Measurements from ENCODE around the gene SENP8.
A peak's percentile ranks its signal among the peaks of the same experiment; 100 is the strongest.
"Not testable (repeated sequence)": the region's sequence is repeated elsewhere in the genome, so short reads cannot be mapped to it uniquely, and the experiment has no call there.

Gene SENP8

GRCh38 chr15:72118017-72118978 lies at the start of gene SENP8, which contains the start of gene MYO9A:
Gene SENP8 (plus strand): TSS chr15:72118403. CDS start chr15:72139624, 21,221 bp downstream.
Gene MYO9A (minus strand): TSS chr15:72118150. CDS start chr15:72046563, 71,587 bp downstream.
- H3K4me3 ChIP-seq (ENCODE audit: low read depth, low read length), result peak within 1 kb of the TSS; percentile 91
- DNase-seq, result peak; percentile 98
- H3K27ac ChIP-seq, result peak within 1 kb of the TSS; percentile 90
- TF ChIP-seq CTCF (IDR thresholded peaks at IDR 0.05; ENCODE audit: low read depth, low read length), result no peak
- 0 out of 2 replicates have a peak, but pooled peaks cover 2% of the 10 kb centered on the region for H3K36me3 ChIP-seq
- no peaks in the 10 kb centered on the region for H3K9me3 ChIP-seq (ENCODE audit: severe bottlenecking)
- no peaks in the 10 kb centered on the region for H3K27me3 ChIP-seq (ENCODE audit: insufficient read depth, low read depth, severe bottlenecking)

DNA sequence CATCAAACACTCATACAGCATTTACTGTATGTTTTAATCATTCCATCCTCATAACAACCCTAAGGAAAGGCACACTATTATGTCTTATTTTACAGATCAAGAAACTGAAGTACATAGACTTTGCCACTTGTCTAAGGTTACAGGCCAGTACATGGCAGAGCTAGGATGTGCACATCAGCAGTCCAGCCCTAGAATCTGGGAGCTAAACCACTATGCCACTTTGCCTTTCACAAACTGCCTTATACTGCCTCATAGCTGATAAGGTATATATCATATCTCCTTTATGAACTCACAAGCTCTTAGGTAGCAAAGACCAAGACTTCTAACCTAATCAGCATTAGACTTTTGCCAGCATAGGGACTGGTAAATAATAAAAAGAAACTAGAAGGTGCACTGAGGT lies 49.3 kb upstream of the SENP8 start:
- H3K27ac ChIP-seq, result no peak overlapping the region
- no peaks in the 10 kb centered on the region for H3K27me3 ChIP-seq (ENCODE audit: insufficient read depth, low read depth, severe bottlenecking)
- no peak overlapping the region for H3K4me3 ChIP-seq (ENCODE audit: low read depth, low read length)
- DNase-seq, result no peak
- no peak for TF ChIP-seq CTCF (IDR thresholded peaks at IDR 0.05; ENCODE audit: low read depth, low read length)
- H3K36me3 ChIP-seq, result no peaks in the 10 kb centered on the region
- H3K9me3 ChIP-seq (ENCODE audit: severe bottlenecking), result no peaks in the 10 kb centered on the region

DNA sequence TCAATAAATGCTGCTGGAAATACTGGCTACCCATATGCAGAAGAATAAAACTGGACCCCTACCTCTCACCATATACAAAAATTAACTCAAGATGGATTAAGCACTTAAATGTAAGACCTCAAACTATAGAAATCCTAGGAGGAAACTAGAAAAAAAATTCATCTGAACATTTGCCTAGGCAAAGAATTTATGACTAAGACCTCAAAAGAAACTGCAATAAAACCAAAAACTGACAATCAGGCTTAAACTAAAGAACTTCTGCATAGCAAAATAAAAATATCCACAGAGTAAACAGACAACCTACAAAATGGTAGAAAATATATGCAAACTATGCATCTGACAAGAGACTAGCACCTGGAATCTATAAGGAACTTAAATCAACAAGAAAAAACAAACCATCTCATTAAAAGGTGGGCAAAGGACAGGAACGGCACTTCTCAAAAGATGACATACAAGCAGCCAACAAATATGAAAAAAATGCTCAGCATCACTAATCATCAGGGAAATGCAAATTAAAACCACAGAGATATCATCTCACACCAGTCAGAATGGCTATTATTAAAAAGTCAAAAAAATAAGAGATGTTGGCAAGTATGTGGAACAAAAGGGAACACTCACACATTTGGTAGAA lies 47.3 kb upstream of the SENP8 start:
- H3K27me3 ChIP-seq (ENCODE audit: insufficient read depth, low read depth, severe bottlenecking), result no peaks in the 10 kb centered on the region
- H3K4me3 ChIP-seq (ENCODE audit: low read depth, low read length), result no peak overlapping the region
- DNase-seq, result no peak
- no peak overlapping the region for H3K27ac ChIP-seq
- H3K9me3 ChIP-seq (ENCODE audit: severe bottlenecking), result no peaks in the 10 kb centered on the region
- no peak for TF ChIP-seq CTCF (IDR thresholded peaks at IDR 0.05; ENCODE audit: low read depth, low read length)
- no peaks in the 10 kb centered on the region for H3K36me3 ChIP-seq

DNA sequence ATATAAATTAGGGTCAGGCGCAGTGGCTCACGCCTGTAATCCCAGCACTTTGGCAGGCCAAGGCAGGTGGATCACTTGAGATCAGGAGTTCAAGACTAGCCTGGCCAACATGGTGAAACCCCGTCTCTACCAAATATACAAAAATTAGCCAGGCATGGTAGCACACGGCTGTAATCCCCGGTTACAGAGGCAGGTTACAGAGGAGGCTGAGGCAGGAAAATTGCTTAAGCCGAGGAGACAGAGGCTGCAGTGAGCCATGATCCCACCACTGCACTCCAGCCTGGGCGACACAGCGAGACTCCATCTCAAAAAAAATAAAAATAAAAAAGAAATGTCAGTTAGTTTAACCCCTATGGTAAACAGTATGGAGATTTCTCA lies 46.8 kb upstream of the SENP8 start:
- not testable (repeated sequence) for H3K4me3 ChIP-seq (ENCODE audit: low read depth, low read length); H3K9me3 ChIP-seq (ENCODE audit: severe bottlenecking); DNase-seq; H3K27ac ChIP-seq; H3K36me3 ChIP-seq; H3K27me3 ChIP-seq (ENCODE audit: insufficient read depth, low read depth, severe bottlenecking)

- Histone ChIP-seq H3K4me3 (ENCODE audit: low read depth, low read length) (no peak overlapping the region), H3K27ac (no peak overlapping the region), H3K36me3 (no peaks in the 10 kb centered on the region), H3K9me3 (ENCODE audit: severe bottlenecking) (no peaks in the 10 kb centered on the region), H3K27me3 (ENCODE audit: insufficient read depth, low read depth, severe bottlenecking) (no peaks in the 10 kb centered on the region)
- no peak for TF ChIP-seq CTCF (IDR thresholded peaks at IDR 0.05; ENCODE audit: low read depth, low read length)
- no peak for DNase-seq
Measured at GRCh38 chr15:72074335-72075060, 43.7 kb upstream of the SENP8 start.

GRCh38 chr15:72077950-72078349 lies 40.3 kb upstream of the SENP8 start:
- H3K36me3 ChIP-seq, result no peaks in the 10 kb centered on the region
- no peak overlapping the region for H3K27ac ChIP-seq
- no peak for TF ChIP-seq CTCF (IDR thresholded peaks at IDR 0.05; ENCODE audit: low read depth, low read length)
- no peaks in the 10 kb centered on the region for H3K9me3 ChIP-seq (ENCODE audit: severe bottlenecking)
- H3K27me3 ChIP-seq (ENCODE audit: insufficient read depth, low read depth, severe bottlenecking), result no peaks in the 10 kb centered on the region
- no peak for DNase-seq
- H3K4me3 ChIP-seq (ENCODE audit: low read depth, low read length), result no peak overlapping the region
